ENCODE measurements around the gene KRT31.

KRT31 gene

DNA sequence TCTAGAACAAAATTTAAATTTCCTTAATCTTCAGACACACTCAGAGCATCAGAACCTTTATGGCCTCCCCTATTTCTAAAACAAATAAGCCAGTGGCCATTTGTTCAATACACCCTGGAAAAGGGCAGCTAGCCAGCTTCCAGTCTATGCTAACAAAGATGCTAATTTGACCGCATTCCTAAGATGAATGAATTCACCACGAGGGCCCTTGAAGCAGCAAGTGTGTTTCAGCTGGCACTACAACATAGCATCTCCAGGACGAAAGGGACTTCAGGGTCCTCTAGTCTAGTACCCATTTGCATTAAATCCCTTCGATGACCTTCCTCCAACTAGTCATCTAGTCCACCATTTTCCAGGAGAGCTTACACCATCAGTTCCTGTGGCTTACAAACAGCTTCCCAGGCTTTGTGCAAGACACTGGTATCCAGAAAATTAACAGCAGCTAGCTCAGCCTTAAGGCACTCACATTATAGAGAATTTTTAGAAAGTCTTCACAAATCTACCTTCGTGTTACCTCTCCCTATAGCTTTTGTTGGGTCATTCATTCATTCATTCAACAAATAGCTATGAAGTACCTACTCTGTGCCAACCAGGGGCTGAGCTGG is 16.0 kb upstream of the KRT31 start:
- DNase-seq (ENCODE audit: low spot score) = no peak
- H3K27ac ChIP-seq = no peak overlapping the region
- H3K4me3 ChIP-seq = no peak overlapping the region
- TF ChIP-seq, protein P1, sequence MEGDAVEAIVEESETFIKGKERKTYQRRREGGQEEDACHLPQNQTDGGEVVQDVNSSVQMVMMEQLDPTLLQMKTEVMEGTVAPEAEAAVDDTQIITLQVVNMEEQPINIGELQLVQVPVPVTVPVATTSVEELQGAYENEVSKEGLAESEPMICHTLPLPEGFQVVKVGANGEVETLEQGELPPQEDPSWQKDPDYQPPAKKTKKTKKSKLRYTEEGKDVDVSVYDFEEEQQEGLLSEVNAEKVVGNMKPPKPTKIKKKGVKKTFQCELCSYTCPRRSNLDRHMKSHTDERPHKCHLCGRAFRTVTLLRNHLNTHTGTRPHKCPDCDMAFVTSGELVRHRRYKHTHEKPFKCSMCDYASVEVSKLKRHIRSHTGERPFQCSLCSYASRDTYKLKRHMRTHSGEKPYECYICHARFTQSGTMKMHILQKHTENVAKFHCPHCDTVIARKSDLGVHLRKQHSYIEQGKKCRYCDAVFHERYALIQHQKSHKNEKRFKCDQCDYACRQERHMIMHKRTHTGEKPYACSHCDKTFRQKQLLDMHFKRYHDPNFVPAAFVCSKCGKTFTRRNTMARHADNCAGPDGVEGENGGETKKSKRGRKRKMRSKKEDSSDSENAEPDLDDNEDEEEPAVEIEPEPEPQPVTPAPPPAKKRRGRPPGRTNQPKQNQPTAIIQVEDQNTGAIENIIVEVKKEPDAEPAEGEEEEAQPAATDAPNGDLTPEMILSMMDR (IDR thresholded peaks at IDR 0.05) = no peak

DNA sequence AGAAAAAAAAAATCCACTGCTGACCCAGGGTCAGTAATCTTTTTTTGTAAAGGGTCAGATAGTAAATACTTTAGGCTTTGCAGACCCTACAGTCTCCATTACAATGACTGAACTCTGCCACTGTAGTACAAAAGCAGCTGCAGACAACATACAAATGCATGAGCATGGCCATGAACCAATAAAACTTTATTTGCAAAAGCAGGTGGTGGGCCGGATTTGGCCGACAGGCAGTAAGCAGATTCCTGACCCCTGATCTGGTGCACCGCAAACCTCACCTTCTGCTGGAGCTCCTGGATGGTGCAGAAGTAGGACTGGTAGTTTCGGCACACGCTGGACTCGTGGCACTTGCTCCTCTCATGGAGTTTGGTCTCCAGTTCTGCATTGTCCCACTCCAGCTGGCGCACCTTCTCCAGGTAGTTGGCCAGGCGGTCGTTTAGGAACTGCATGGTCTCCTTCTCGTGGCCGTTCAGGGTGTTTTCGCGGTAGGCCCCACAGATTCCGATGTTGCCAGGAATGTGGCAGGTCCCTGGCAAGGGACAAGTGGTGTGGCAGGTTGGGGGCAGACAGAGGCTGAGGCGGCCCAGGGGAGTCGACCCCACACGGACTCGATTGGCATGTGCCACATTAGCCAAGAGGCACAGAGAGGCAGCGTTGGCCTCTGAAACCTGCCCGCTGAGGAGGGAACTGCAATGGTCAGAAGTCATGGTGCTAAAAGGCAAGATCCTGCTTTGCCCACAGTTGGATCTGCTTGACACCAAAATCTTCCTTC is 13.8 kb upstream of the KRT31 start:
- DNase-seq (ENCODE audit: low spot score) = no peak
- H3K27ac ChIP-seq = no peak overlapping the region
- H3K4me3 ChIP-seq = no peak overlapping the region
- TF ChIP-seq, protein P1 (IDR thresholded peaks at IDR 0.05) = no peak

DNA sequence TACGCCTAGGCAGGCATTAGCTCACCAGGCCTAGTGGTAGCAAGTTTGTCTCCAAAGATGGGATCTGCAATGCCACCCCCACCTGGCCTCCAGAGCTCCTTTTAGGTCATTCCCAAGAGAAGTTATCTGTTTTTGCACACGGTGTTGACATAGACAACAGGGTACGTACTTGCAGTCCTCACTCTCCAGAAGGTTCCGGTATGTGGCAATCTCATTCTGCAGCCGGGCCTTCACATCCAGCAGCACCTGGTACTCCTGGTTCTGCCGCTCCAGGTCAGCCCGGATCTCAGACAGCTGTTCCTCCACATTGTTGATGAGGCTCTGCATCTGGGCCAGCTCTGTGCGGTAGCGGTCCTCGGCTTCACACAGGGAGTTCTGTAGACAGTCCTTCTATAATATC is 9.8 kb upstream of the KRT31 start:
- Histone ChIP-seq H3K4me3 (no peak overlapping the region), H3K27ac (no peak overlapping the region)
- DNase-seq (ENCODE audit: low spot score) = no peak
- TF ChIP-seq, protein P1 (IDR thresholded peaks at IDR 0.05) = no peak

DNA sequence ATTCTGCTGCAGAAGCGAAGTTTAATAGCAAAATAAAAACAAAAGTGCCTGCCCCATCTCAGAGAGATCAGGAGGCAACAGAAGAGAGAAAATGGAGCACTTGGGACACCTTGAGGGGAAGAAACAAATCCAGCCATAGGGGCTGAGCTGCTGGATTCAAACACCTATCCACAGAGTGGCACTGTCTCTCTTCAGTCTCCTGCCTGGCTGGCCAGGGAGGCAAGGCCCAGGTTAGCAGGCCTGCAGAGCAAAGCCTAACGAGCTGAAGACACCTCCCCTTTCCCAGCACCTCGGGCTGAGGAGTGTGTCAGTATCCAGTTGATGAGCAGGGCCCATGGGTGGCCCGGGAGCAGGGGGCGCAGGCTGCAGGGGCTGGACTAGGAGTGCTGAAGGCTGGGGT is 8.8 kb upstream of the KRT31 start:
- no peak for DNase-seq (ENCODE audit: low spot score)
- H3K4me3 ChIP-seq = no peak overlapping the region
- no peak overlapping the region for H3K27ac ChIP-seq
- TF ChIP-seq, protein P1 (IDR thresholded peaks at IDR 0.05) = no peak

DNA sequence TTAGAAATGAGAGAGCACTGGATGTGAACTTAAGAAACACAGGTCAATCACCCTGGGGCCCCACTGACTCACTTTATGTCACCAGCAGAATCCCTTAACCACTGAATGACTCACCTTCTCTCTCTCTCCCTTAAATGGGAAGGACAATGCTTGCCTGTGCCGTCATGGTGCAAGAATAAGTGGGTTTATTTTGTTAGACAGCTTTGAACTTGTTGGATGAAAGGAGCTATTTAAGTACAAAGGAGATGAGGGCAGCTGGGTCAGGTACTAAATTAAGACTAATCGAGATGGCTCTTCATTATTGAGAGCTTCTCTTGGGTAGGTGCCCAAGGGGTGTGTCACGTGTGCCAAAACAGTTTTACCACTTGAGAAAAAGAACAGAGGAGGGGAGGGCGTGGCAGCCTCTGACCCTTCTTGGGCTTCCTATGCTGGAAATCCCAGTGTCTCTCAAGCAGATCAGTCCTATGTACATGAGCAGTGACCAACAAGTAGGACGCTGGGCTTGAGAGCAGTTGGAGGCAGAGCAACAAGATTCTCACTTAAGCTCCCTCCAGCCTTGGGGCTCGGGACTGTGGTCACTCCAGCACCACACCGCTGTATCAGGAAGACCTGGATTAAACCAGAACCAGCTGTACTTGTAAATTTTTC is 6.7 kb upstream of the KRT31 start:
- Histone ChIP-seq H3K4me3 (no peak overlapping the region), H3K27ac (no peak overlapping the region)
- TF ChIP-seq, protein P1 (IDR thresholded peaks at IDR 0.05) = no peak
- DNase-seq (ENCODE audit: low spot score) = no peak

DNA sequence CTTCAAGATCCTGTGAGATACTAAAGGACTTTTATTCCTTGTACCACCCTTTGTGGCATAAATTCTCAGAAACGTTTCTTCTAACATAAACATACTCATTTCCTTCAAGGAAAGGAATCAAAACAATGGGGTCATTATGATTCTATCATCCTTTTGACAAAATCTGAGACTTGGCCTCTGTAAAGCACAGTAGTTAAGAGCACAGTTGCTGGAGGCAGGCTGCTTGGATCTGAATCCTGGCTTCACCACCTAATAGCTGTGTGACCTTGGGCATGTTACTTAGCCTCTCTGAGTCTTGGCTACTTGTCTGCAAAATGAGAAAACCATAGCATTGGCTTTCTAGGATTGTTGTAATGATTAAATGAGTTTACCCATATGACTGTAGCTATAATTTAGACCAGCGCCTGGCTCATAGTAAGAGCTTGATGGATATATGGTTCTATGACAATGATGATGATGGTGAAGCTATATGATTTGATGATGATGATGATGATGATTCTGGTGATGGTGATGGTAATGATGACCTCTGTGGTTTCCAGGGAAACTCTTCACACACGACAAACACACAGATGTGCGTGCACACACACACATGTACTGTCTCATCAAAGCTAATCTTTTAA is 6.1 kb upstream of the KRT31 start:
- H3K27ac ChIP-seq = no peak overlapping the region
- DNase-seq (ENCODE audit: low spot score) = no peak
- TF ChIP-seq, protein P1 (IDR thresholded peaks at IDR 0.05) = no peak
- H3K4me3 ChIP-seq = no peak overlapping the region

All from coronary artery (tissue), 2 donors.